SU-DHL-6 (cell line): ENCODE measurements around the gene SLC12A8.

Experiments used
- EZH2phosphoT487 ChIP-seq: fragments of 200-600 bp; sonication (generic), shearing (Covaris generic); conservative IDR thresholded peaks from 2 replicates; pipeline ENCODE4 v1.6.1; 2018; ENCODE audit warnings: mild to moderate bottlenecking, antibody characterized with exemption, low read length, moderate library complexity, mixed read lengths
- TF ChIP-seq, protein P1 (sequence below): fragments of 200-600 bp; sonication (generic); IDR thresholded peaks from one replicate; pipeline ENCODE4 v1.5.1; 2017; ENCODE audit warnings: antibody characterized with exemption, mild to moderate bottlenecking, low read length, moderate library complexity; ENCODE audit not compliant: insufficient read depth, poor library complexity, severe bottlenecking

DNA sequence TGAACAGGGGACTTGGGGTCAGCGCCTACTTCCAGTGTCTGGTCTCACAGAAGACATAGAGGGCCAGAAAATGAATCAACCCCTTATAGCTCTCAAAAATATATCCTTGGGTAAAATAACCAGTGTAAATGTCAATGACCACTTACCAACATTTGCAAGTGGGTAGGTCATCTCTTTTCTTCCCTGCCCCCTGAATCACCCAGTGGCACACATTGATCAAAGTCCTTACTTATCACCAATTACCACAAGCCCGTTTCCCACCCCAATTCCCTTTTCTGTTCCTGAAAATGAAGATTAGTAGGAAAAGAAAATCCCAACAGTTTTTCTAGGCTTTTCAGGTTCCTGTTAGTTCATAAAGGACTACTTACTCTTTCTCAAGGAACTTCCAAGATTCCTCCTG is 86.2 kb downstream of the SLC12A8 start:
- TF ChIP-seq, protein P1, sequence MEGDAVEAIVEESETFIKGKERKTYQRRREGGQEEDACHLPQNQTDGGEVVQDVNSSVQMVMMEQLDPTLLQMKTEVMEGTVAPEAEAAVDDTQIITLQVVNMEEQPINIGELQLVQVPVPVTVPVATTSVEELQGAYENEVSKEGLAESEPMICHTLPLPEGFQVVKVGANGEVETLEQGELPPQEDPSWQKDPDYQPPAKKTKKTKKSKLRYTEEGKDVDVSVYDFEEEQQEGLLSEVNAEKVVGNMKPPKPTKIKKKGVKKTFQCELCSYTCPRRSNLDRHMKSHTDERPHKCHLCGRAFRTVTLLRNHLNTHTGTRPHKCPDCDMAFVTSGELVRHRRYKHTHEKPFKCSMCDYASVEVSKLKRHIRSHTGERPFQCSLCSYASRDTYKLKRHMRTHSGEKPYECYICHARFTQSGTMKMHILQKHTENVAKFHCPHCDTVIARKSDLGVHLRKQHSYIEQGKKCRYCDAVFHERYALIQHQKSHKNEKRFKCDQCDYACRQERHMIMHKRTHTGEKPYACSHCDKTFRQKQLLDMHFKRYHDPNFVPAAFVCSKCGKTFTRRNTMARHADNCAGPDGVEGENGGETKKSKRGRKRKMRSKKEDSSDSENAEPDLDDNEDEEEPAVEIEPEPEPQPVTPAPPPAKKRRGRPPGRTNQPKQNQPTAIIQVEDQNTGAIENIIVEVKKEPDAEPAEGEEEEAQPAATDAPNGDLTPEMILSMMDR, result no peak
- no peak for TF ChIP-seq EZH2phosphoT487
